ENCODE data around the gene SCUBE1. TPM values are rescaled to one million over a fixed set of nuclear protein-coding genes. Genes with fewer than 3 reads are reported as not detected.
A peak's percentile ranks its signal among the peaks of the same experiment; 100 is the strongest.

Gene SCUBE1
- polyA plus RNA-seq, 4 donors = 0.45 to 5.4 (median 1.6) TPM

GRCh38 chr22:43226377-43227238, 116.6 kb downstream of the SCUBE1 start:
- no peaks in the 10 kb centered on the region for H3K9me3 ChIP-seq (ENCODE audit: control insufficient read depth in 2 of 2, insufficient read depth in 1 of 2, low read depth in 1 of 2, low read length in 1 of 2)
- FAIRE-seq (no peak), DNase-seq (peak in 1 of 2 donors; percentile 18)
- no peaks in the 10 kb centered on the region for H3K36me3 ChIP-seq (ENCODE audit: control insufficient read depth in 3 of 3, insufficient read depth in 2 of 3, low read depth in 1 of 3, low read length in 3 of 3)
- WGBS, 3 donors = 33 to 50% (median 44%) methylated on average over 15 to 19 of the region's 19 CpGs
- H3K4me3 ChIP-seq (ENCODE audit: low read depth in 1 of 3, low read length in 3 of 3) = no peak overlapping the region
- H3K27me3 ChIP-seq (ENCODE audit: control insufficient read depth in 3 of 3, insufficient read depth in 3 of 3, low read length in 3 of 3) = no peaks in the 10 kb centered on the region
- H3K4me1 ChIP-seq (ENCODE audit: control insufficient read depth in 3 of 3, insufficient read depth in 2 of 3, low read depth in 1 of 3, low read length in 2 of 3) = peaks cover 0 to 3% (median 0%) of the 10 kb centered on the region in 3 donors
- no peak overlapping the region for H3K27ac ChIP-seq (ENCODE audit: low read depth in 1 of 3, low read length in 2 of 3)

DNA sequence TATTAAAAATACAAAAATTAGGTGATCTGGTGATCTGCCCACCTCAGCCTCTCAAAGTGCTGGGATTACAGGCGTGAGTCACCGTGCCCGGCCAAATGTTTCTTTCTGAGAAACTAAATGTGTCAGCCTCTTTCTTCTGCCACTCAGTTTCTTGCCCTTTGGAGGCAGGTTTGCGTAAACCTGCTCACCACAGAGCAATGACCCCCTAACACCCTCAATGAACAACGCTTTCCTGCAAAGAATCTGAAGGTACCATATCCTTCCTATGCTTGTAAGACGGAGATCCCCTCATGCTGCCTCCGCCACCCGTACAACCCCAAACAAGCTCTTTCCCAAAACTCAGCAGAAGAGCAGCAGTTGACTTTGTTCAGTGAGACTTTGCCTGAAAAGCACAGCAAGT, 117.6 kb downstream of the SCUBE1 start:
- Histone ChIP-seq H3K4me1 (ENCODE audit: control insufficient read depth in 3 of 3, insufficient read depth in 2 of 3, low read depth in 1 of 3, low read length in 2 of 3) (no peaks in the 10 kb centered on the region), H3K27me3 (ENCODE audit: control insufficient read depth in 3 of 3, insufficient read depth in 3 of 3, low read length in 3 of 3) (no peaks in the 10 kb centered on the region), H3K36me3 (ENCODE audit: control insufficient read depth in 3 of 3, insufficient read depth in 2 of 3, low read depth in 1 of 3, low read length in 3 of 3) (no peaks in the 10 kb centered on the region), H3K4me3 (ENCODE audit: low read depth in 1 of 3, low read length in 3 of 3) (no peak overlapping the region), H3K27ac (ENCODE audit: low read depth in 1 of 3, low read length in 2 of 3) (no peak overlapping the region), H3K9me3 (ENCODE audit: control insufficient read depth in 2 of 2, insufficient read depth in 1 of 2, low read depth in 1 of 2, low read length in 1 of 2) (no peaks in the 10 kb centered on the region)
- no peak for FAIRE-seq
- 89 to 92% (median 91%) methylated on average over 8 of the region's 8 CpGs for WGBS, 3 donors
- DNase-seq = no peak

DNA sequence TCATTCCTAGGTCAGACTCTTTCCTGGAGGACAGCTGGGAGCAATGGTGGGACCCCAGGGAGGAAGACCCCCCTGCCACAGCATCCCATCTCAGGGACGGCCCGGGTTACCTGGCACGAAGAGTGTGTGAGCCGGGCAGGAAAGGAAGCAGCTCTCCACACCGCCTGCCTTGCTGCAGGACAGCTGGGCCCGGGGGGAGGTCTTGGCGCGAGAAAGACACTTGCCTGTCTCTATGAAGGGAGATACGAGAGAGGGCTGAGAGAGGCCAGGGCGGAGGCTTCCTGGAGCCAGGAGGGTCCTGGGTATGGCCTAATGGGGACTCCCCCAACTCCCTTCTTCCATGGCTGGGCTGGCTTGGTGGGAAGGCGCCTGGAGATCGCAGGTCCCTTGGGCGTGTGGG, 120.2 kb downstream of the SCUBE1 start:
- 88 to 90% (median 90%) methylated on average over 10 to 13 of the region's 13 CpGs for WGBS, 3 donors
- Histone ChIP-seq H3K4me1 (ENCODE audit: control insufficient read depth in 3 of 3, insufficient read depth in 2 of 3, low read depth in 1 of 3, low read length in 2 of 3) (no peaks in the 10 kb centered on the region), H3K9me3 (ENCODE audit: control insufficient read depth in 2 of 2, insufficient read depth in 1 of 2, low read depth in 1 of 2, low read length in 1 of 2) (no peaks in the 10 kb centered on the region), H3K27ac (ENCODE audit: low read depth in 1 of 3, low read length in 2 of 3) (no peak overlapping the region), H3K4me3 (ENCODE audit: low read depth in 1 of 3, low read length in 3 of 3) (no peak overlapping the region), H3K36me3 (ENCODE audit: control insufficient read depth in 3 of 3, insufficient read depth in 2 of 3, low read depth in 1 of 3, low read length in 3 of 3) (no peaks in the 10 kb centered on the region), H3K27me3 (ENCODE audit: control insufficient read depth in 3 of 3, insufficient read depth in 3 of 3, low read length in 3 of 3) (no peaks in the 10 kb centered on the region)
- FAIRE-seq (no peak), DNase-seq (no peak)

DNA sequence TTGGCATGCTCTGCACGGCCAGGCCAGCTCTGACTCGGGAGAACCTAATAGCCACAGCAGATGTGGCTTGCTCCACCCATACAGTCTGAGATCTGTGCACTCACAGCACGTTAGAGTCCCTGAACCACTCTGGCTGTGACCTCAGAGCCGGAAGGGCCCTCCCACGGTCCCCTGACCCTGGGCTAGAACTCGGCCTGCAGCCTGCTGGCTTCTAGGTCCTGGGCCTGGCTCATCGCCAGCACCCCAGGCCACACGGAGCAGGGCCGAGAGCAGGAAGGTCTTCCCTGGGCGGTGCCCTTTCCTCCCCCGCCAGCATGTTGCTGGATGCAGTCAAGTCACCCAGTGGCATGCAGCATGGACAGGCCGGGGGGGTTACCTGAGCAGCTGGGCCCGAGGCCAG, 120.9 kb downstream of the SCUBE1 start:
- Histone ChIP-seq H3K36me3 (ENCODE audit: control insufficient read depth in 3 of 3, insufficient read depth in 2 of 3, low read depth in 1 of 3, low read length in 3 of 3) (no peaks in the 10 kb centered on the region), H3K27ac (ENCODE audit: low read depth in 1 of 3, low read length in 2 of 3) (no peak overlapping the region), H3K4me1 (ENCODE audit: control insufficient read depth in 3 of 3, insufficient read depth in 2 of 3, low read depth in 1 of 3, low read length in 2 of 3) (no peaks in the 10 kb centered on the region), H3K4me3 (ENCODE audit: low read depth in 1 of 3, low read length in 3 of 3) (no peak overlapping the region), H3K9me3 (ENCODE audit: control insufficient read depth in 2 of 2, insufficient read depth in 1 of 2, low read depth in 1 of 2, low read length in 1 of 2) (no peaks in the 10 kb centered on the region), H3K27me3 (ENCODE audit: control insufficient read depth in 3 of 3, insufficient read depth in 3 of 3, low read length in 3 of 3) (no peaks in the 10 kb centered on the region)
- DNase-seq (no peak), FAIRE-seq (no peak)
- WGBS, 3 donors = 52 to 68% (median 57%) methylated on average over 13 of the region's 13 CpGs

GRCh38 chr22:43220625-43221380, 122.4 kb downstream of the SCUBE1 start:
- DNase-seq = no peak
- Histone ChIP-seq H3K9me3 (ENCODE audit: control insufficient read depth in 2 of 2, insufficient read depth in 1 of 2, low read depth in 1 of 2, low read length in 1 of 2) (no peaks in the 10 kb centered on the region), H3K36me3 (ENCODE audit: control insufficient read depth in 3 of 3, insufficient read depth in 2 of 3, low read depth in 1 of 3, low read length in 3 of 3) (no peaks in the 10 kb centered on the region), H3K4me3 (ENCODE audit: low read depth in 1 of 3, low read length in 3 of 3) (no peak overlapping the region), H3K27ac (ENCODE audit: low read depth in 1 of 3, low read length in 2 of 3) (no peak overlapping the region), H3K4me1 (ENCODE audit: control insufficient read depth in 3 of 3, insufficient read depth in 2 of 3, low read depth in 1 of 3, low read length in 2 of 3) (no peaks in the 10 kb centered on the region), H3K27me3 (ENCODE audit: control insufficient read depth in 3 of 3, insufficient read depth in 3 of 3, low read length in 3 of 3) (no peaks in the 10 kb centered on the region)
- no peak for FAIRE-seq
- 75 to 81% (median 75%) methylated on average over 22 of the region's 22 CpGs for WGBS, 3 donors

GRCh38 chr22:43218786-43219185, 124.4 kb downstream of the SCUBE1 start:
- FAIRE-seq = no peak
- no peaks in the 10 kb centered on the region for H3K9me3 ChIP-seq (ENCODE audit: control insufficient read depth in 2 of 2, insufficient read depth in 1 of 2, low read depth in 1 of 2, low read length in 1 of 2)
- no peak overlapping the region for H3K4me3 ChIP-seq (ENCODE audit: low read depth in 1 of 3, low read length in 3 of 3)
- no peaks in the 10 kb centered on the region for H3K36me3 ChIP-seq (ENCODE audit: control insufficient read depth in 3 of 3, insufficient read depth in 2 of 3, low read depth in 1 of 3, low read length in 3 of 3)
- H3K4me1 ChIP-seq (ENCODE audit: control insufficient read depth in 3 of 3, insufficient read depth in 2 of 3, low read depth in 1 of 3, low read length in 2 of 3) = no peaks in the 10 kb centered on the region
- no peak overlapping the region for H3K27ac ChIP-seq (ENCODE audit: low read depth in 1 of 3, low read length in 2 of 3)
- WGBS, 3 donors = 29 to 85% (median 75%) methylated on average over 1 of the region's 1 CpG
- no peak for DNase-seq
- no peaks in the 10 kb centered on the region for H3K27me3 ChIP-seq (ENCODE audit: control insufficient read depth in 3 of 3, insufficient read depth in 3 of 3, low read length in 3 of 3)

DNA sequence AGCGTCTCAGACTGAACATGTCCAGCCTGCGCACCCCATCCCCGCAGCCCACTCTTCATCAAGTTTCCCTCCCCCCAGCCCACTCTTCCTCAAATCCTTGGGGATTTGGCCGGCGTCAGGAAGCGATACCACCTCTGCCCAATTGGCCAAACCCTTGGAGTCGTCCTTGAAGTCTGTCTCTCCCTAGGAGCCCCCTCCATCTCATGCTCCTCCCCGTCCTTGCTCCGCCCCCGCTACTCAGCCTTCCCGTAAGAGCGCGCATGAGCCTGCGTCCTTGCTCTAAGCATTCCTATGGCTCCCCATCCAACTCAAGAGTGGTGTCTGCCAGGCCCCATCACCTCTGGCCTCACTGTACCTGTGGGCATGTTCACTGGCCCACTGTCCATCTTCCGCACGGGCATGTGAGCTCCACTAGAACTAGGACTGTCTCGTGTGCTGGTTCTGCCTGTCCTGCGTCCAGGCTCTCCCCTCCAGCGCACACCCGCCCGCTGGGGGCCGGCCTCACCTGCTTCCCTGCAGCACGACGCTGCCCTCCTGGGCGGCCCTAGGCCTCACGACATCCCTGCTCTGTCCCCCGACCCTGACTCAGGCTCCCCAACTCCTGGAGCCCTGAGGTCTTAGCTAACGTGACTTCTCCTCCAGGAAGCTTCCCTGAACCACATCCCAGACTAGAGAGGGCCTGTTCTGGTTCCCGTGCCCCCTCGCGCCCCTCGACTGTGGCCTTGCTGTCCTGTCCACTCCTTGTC, 125.7 kb downstream of the SCUBE1 start:
- H3K27me3 ChIP-seq (ENCODE audit: control insufficient read depth in 3 of 3, insufficient read depth in 3 of 3, low read length in 3 of 3) = no peaks in the 10 kb centered on the region
- no peak overlapping the region for H3K27ac ChIP-seq (ENCODE audit: low read depth in 1 of 3, low read length in 2 of 3)
- WGBS, 3 donors = 74 to 81% (median 76%) methylated on average over 31 to 32 of the region's 32 CpGs
- H3K4me3 ChIP-seq (ENCODE audit: low read depth in 1 of 3, low read length in 3 of 3) = no peak overlapping the region
- FAIRE-seq (no peak), DNase-seq (no peak)
- H3K36me3 ChIP-seq (ENCODE audit: control insufficient read depth in 3 of 3, insufficient read depth in 2 of 3, low read depth in 1 of 3, low read length in 3 of 3) = no peaks in the 10 kb centered on the region
- no peaks in the 10 kb centered on the region for H3K4me1 ChIP-seq (ENCODE audit: control insufficient read depth in 3 of 3, insufficient read depth in 2 of 3, low read depth in 1 of 3, low read length in 2 of 3)
- no peaks in the 10 kb centered on the region for H3K9me3 ChIP-seq (ENCODE audit: control insufficient read depth in 2 of 2, insufficient read depth in 1 of 2, low read depth in 1 of 2, low read length in 1 of 2)

DNA sequence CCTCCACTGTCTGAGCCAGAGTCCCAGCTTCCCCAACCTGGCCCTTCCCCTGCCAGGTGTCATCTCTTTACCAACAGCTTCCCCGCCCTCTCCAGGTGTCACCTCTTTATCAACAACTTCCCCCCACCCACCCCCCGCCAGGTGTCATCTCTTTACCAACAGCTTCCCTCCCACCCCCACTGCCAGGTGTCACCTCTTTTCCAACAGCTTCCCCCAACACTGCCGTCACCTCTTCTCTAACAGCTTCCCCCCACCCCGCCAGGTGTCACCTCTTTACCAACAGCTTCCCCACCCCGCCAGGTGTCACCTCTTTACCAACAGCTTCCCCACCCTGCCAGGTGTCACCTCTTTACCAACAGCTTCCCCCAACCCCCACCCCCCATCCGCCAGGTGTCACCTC, 126.4 kb downstream of the SCUBE1 start:
- Histone ChIP-seq H3K27ac (ENCODE audit: low read depth in 1 of 3, low read length in 2 of 3) (no peak overlapping the region), H3K36me3 (ENCODE audit: control insufficient read depth in 3 of 3, insufficient read depth in 2 of 3, low read depth in 1 of 3, low read length in 3 of 3) (no peaks in the 10 kb centered on the region), H3K4me1 (ENCODE audit: control insufficient read depth in 3 of 3, insufficient read depth in 2 of 3, low read depth in 1 of 3, low read length in 2 of 3) (no peaks in the 10 kb centered on the region), H3K4me3 (ENCODE audit: low read depth in 1 of 3, low read length in 3 of 3) (no peak overlapping the region), H3K27me3 (ENCODE audit: control insufficient read depth in 3 of 3, insufficient read depth in 3 of 3, low read length in 3 of 3) (no peaks in the 10 kb centered on the region), H3K9me3 (ENCODE audit: control insufficient read depth in 2 of 2, insufficient read depth in 1 of 2, low read depth in 1 of 2, low read length in 1 of 2) (no peaks in the 10 kb centered on the region)
- 37 to 56% (median 47%) methylated on average over 5 to 6 of the region's 6 CpGs for WGBS, 3 donors
- DNase-seq = no peak
- FAIRE-seq = no peak
